ENCODE data around the gene PDCD1LG2. TPM values are rescaled to one million over a fixed set of nuclear protein-coding genes. Genes with fewer than 3 reads are reported as not detected.

The PDCD1LG2 gene
- polyA plus RNA-seq, 3 donors: 0.16 to 0.41 (median 0.17) TPM

DNA sequence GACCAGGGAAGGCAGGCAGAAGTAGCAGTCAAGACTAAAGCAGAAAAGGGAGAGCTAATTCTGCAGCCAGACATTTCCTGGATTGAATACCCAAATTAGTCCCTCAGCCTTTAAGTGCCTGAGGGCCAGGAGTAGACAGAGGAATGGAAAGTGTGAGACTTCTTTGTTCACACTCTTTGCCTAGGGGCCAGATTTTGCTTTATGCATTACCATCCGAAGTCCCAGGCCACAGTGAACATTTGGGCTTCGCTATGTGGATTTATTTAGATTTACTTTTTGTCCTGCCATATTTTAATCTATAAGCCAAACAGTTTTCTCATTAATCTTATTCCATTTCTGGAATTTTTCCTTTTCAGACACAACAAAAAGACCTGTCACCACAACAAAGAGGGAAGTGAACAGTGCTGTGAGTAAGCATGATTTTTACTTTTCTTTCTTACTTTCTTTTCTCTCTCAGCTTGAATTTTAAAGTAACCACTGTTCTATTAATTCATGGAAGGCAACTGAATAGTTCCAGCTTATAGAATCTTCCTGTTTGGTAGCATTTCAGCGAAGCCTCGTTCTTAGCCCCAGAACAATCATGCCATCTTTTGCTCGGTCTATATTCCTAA, 52.6 kb downstream of the PDCD1LG2 start:
- H3K4me3 Mint-ChIP-seq: peak overlapping the region in 1 of 2 donors; percentile 39

DNA sequence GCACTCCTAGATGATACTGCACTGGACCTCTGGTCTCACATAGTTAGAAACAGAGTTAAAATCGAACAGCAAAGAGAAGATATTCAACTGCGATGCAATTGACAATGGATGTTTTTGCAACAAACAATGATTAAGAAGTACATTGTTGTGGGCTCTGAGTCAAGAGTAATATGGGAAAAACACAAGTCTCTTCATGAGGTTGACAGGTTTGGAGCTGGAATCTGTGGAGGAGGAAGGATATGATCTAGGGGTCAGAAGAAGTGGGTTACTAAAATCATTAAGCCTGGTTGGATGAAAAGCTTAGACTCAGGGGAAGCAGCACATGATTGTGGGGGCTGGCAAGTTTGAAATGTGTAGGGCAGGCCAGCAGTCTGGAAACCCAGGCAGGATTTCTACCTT, 53.1 kb downstream of the PDCD1LG2 start:
- H3K4me2 ChIP-seq (replicated peaks; ENCODE audit: extremely low read depth, low read length, poor library complexity, severe bottlenecking): peak overlapping the region; percentile 47
- TF ChIP-seq, protein P1, sequence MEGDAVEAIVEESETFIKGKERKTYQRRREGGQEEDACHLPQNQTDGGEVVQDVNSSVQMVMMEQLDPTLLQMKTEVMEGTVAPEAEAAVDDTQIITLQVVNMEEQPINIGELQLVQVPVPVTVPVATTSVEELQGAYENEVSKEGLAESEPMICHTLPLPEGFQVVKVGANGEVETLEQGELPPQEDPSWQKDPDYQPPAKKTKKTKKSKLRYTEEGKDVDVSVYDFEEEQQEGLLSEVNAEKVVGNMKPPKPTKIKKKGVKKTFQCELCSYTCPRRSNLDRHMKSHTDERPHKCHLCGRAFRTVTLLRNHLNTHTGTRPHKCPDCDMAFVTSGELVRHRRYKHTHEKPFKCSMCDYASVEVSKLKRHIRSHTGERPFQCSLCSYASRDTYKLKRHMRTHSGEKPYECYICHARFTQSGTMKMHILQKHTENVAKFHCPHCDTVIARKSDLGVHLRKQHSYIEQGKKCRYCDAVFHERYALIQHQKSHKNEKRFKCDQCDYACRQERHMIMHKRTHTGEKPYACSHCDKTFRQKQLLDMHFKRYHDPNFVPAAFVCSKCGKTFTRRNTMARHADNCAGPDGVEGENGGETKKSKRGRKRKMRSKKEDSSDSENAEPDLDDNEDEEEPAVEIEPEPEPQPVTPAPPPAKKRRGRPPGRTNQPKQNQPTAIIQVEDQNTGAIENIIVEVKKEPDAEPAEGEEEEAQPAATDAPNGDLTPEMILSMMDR (IDR thresholded peaks at IDR 0.05): no peak
- H3K27me3 ChIP-seq (ENCODE audit: control insufficient read depth in 2 of 2, insufficient read depth in 2 of 2, low read length in 2 of 2): no peaks in the 10 kb centered on the region

More for the DNA sequence above, 52.6 kb downstream of the PDCD1LG2 start:
- H3K27ac ChIP-seq (ENCODE audit: low read depth in 1 of 2, low read length in 2 of 2): peak overlapping the region in 1 of 2 donors; percentile 87
- no peaks in the 10 kb centered on the region for H3K27me3 ChIP-seq (ENCODE audit: control insufficient read depth in 2 of 2, insufficient read depth in 2 of 2, low read length in 2 of 2)
- no peaks in the 10 kb centered on the region for H3K36me3 ChIP-seq (replicated peaks in 1 of 2; ENCODE audit: control insufficient read depth in 1 of 2, insufficient read depth in 2 of 2, low read length in 2 of 2)
- peaks cover 0 to 4% (median 0%) of the 10 kb centered on the region in 7 donors for H3K9me3 Mint-ChIP-seq
- peaks cover 0 to 5% of the 10 kb centered on the region in 2 donors for H3K36me3 Mint-ChIP-seq
- H3K4me2 ChIP-seq (replicated peaks; ENCODE audit: extremely low read depth, low read length, poor library complexity, severe bottlenecking): peak overlapping the region; percentile 47
- peak overlapping the region in 1 of 3 experiments; percentile 48 for H3K4me3 ChIP-seq (replicated peaks in 1 of 3; ENCODE audit: low read depth in 2 of 3, low read length in 3 of 3)
- intact Hi-C loops (cut with micrococcal nuclease): loop anchor here (5.0 to 10.0 kb wide), 4 partner anchors 48 to 108 kb away; partner anchors contain the start of genes CD274 (in 2 of the 2), PDCD1LG2 (in 1 of the 2) and RIC1 (in 1 of the 2)
- H3K79me2 ChIP-seq (ENCODE audit: insufficient read depth, low read length): no peaks in the 10 kb centered on the region
- H3K9me3 ChIP-seq (replicated peaks in 1 of 2; ENCODE audit: control insufficient read depth in 1 of 2, insufficient read depth in 1 of 2, low read length in 2 of 2): no peaks in the 10 kb centered on the region
- peak in 2 of 3 donors; percentile 50 to 53 for DNase-seq
- no peaks in the 10 kb centered on the region for H4K20me1 ChIP-seq (ENCODE audit: insufficient read depth, low read length)
- H3K27me3 Mint-ChIP-seq (ENCODE audit: low read depth in 3 of 3): no peaks in the 10 kb centered on the region
- H3K4me1 ChIP-seq (ENCODE audit: control insufficient read depth in 1 of 2, insufficient read depth in 2 of 2, low read length in 2 of 2): peaks cover 72 to 73% of the 10 kb centered on the region in 2 donors
- 32% methylated on average over 3 of the region's 5 CpGs for WGBS (ENCODE audit: insufficient coverage)
- H3K9ac ChIP-seq (ENCODE audit: insufficient read depth, low read length, poor library complexity, severe bottlenecking): no peak overlapping the region
- TF ChIP-seq, protein P1 (IDR thresholded peaks at IDR 0.05): no peak
- peak overlapping the region; percentile 80 to 96 (median 87) for H3K27ac Mint-ChIP-seq
- H3K4me1 Mint-ChIP-seq: peaks cover 81% of the 10 kb centered on the region
- no peak overlapping the region for H2AFZ ChIP-seq (ENCODE audit: insufficient read depth, low read depth, low read length, poor library complexity, severe bottlenecking)

More for the DNA sequence above, 53.1 kb downstream of the PDCD1LG2 start:
- Histone ChIP-seq H3K9ac (ENCODE audit: insufficient read depth, low read length, poor library complexity, severe bottlenecking) (no peak overlapping the region), H4K20me1 (ENCODE audit: insufficient read depth, low read length) (no peaks in the 10 kb centered on the region), H3K9me3 (replicated peaks in 1 of 2; ENCODE audit: control insufficient read depth in 1 of 2, insufficient read depth in 1 of 2, low read length in 2 of 2) (no peaks in the 10 kb centered on the region), H3K79me2 (ENCODE audit: insufficient read depth, low read length) (no peaks in the 10 kb centered on the region), H2AFZ (ENCODE audit: insufficient read depth, low read depth, low read length, poor library complexity, severe bottlenecking) (no peak overlapping the region), H3K27ac (ENCODE audit: low read depth in 1 of 2, low read length in 2 of 2) (peak overlapping the region; percentile 18 to 87), H3K4me3 (replicated peaks in 1 of 3; ENCODE audit: low read depth in 2 of 3, low read length in 3 of 3) (peak overlapping the region in 1 of 3 experiments; percentile 48), H3K36me3 (replicated peaks in 1 of 2; ENCODE audit: control insufficient read depth in 1 of 2, insufficient read depth in 2 of 2, low read length in 2 of 2) (no peaks in the 10 kb centered on the region), H3K4me1 (ENCODE audit: control insufficient read depth in 1 of 2, insufficient read depth in 2 of 2, low read length in 2 of 2) (peaks cover 67 to 70% of the 10 kb centered on the region in 2 donors)
- Mint-ChIP-seq H3K36me3 (peaks cover 0 to 5% of the 10 kb centered on the region in 2 donors), H3K27ac (peak overlapping the region; percentile 69 to 96 (median 86)), H3K4me3 (peak overlapping the region in 1 of 2 donors; percentile 39), H3K9me3 (peaks cover 0 to 4% (median 0%) of the 10 kb centered on the region in 7 donors), H3K4me1 (peaks cover 77% of the 10 kb centered on the region), H3K27me3 (ENCODE audit: low read depth in 3 of 3) (no peaks in the 10 kb centered on the region)
- intact Hi-C loops (cut with micrococcal nuclease): loop anchor here (5.0 to 10.0 kb wide), 4 partner anchors 49 to 109 kb away; partner anchors contain the start of genes CD274 (in 2 of the 2), PDCD1LG2 (in 1 of the 2) and RIC1 (in 1 of the 2)
- 100% methylated on average over 1 of the region's 2 CpGs for WGBS (ENCODE audit: insufficient coverage)
- DNase-seq: peak in 1 of 3 donors; percentile 33
